Thyroid gland (tissue), 4 donors: ENCODE results near the gene RIMBP2. TPM values are rescaled to one million over a fixed set of nuclear protein-coding genes. Genes with fewer than 3 reads are reported as not detected.

Experiments
- DNase-seq, 2 donors: peaks; one replicate each; pipeline ENCODE4 v3.0.0-alpha.2; 2019
- H3K27ac ChIP-seq, 3 donors: fragments of 200-600 bp; sonication (generic); 1 replicate in 2 of 3; 2 replicates in 1 of 3; pipeline ENCODE4 v1.5.1; 2016 to 2019; ENCODE audit warnings: mild to moderate bottlenecking in 1 of 3, moderate library complexity in 1 of 3
- H3K27me3 ChIP-seq: fragments of 200-600 bp; sonication (generic); one replicate; pipeline ENCODE4 v1.5.1; 2019
- H3K36me3 ChIP-seq, 2 donors: fragments of 200-600 bp; sonication (generic); one replicate each; pipeline ENCODE4 v1.5.1; 2016 to 2019
- H3K4me1 ChIP-seq, 2 donors: fragments of 200-600 bp; sonication (generic); one replicate each; pipeline ENCODE4 v1.5.1; 2017 to 2019
- H3K4me3 ChIP-seq, 3 donors: fragments of 200-600 bp; sonication (generic); replicated peaks in 1 of 3; 1 replicate in 2 of 3; 2 replicates in 1 of 3; pipeline ENCODE4 v1.5.1; 2016; ENCODE audit warnings: mild to moderate bottlenecking in 1 of 3
- H3K9me3 ChIP-seq: fragments of 200-600 bp; sonication (generic); one replicate; pipeline ENCODE4 v1.5.1; 2017
- CTCF ChIP-seq, 6 experiments: fragments of 200-600 bp in 3 of 6; fragments of 450-650 bp in 3 of 6; sonication (generic) in 3 of 6; IDR thresholded peaks; one replicate each; pipeline ENCODE4 v1.5.1; 2016 to 2019; ENCODE audit warnings: antibody characterized with exemption in 6 of 6, mild to moderate bottlenecking in 2 of 6, inconsistent platforms in 1 of 6, moderate library complexity in 1 of 6
- POLR2A ChIP-seq, 2 donors: fragments of 450-650 bp; IDR thresholded peaks; one replicate each; pipeline ENCODE4 v1.6.1; 2017; ENCODE audit warnings: antibody characterized with exemption in 2 of 2, mild to moderate bottlenecking in 2 of 2, moderate library complexity in 1 of 2
- WGBS, 2 donors: methylation state at CpG; one replicate each; pipeline ENCODE4 v1.1.5; 2017; 5-methylcytosine and 5-hydroxymethylcytosine counted together
- intact Hi-C: fragments of 100-400 bp; cut with DNase I; formaldehyde crosslinking; loops from one replicate; pipeline ENCODE4 v1.15.1; 2023
- total RNA-seq, 4 donors: library from RNA; depleted of rRNA; stranded (reverse); fragments of >200 nt; gene quantifications; one replicate each; pipeline ENCODE4 v1.2.3, GENCODE V29; 2016

Gene RIMBP2
- total RNA-seq, 4 donors from 2014 or later: 0.11 to 2.2 (median 0.63) TPM

- DNase-seq: no peak
- Histone ChIP-seq H3K9me3 (no peaks in the 10 kb centered on the region), H3K27me3 (no peaks in the 10 kb centered on the region), H3K36me3 (no peaks in the 10 kb centered on the region), H3K4me3 (no peak overlapping the region), H3K4me1 (no peaks in the 10 kb centered on the region), H3K27ac (no peak overlapping the region)
- TF ChIP-seq CTCF (IDR thresholded peaks at IDR 0.05) (no peak), POLR2A (IDR thresholded peaks at IDR 0.05) (no peak)
- intact Hi-C loops: no loop called here
- 81 to 82% methylated on average over 17 of the region's 17 CpGs for WGBS, 2 donors
Measured at GRCh38 chr12:130545475-130545874, 170.6 kb downstream of the RIMBP2 start.

- TF ChIP-seq CTCF (IDR thresholded peaks at IDR 0.05): no peak
- TF ChIP-seq POLR2A (IDR thresholded peaks at IDR 0.05): no peak
- intact Hi-C loops: no loop called here
- Histone ChIP-seq H3K27ac (no peak overlapping the region), H3K4me1 (no peaks in the 10 kb centered on the region), H3K9me3 (no peaks in the 10 kb centered on the region), H3K27me3 (no peaks in the 10 kb centered on the region), H3K4me3 (no peak overlapping the region), H3K36me3 (no peaks in the 10 kb centered on the region)
- DNase-seq: no peak
- 86 to 88% methylated on average over 6 of the region's 6 CpGs for WGBS, 2 donors
Measured at GRCh38 chr12:130540376-130540775, 175.7 kb downstream of the RIMBP2 start.

GRCh38 chr12:130538343-130539095 lies 177.6 kb downstream of the RIMBP2 start:
- H3K4me3 ChIP-seq: no peak overlapping the region
- intact Hi-C loops: no loop called here
- no peaks in the 10 kb centered on the region for H3K36me3 ChIP-seq
- DNase-seq: no peak
- WGBS, 2 donors: 73 to 82% methylated on average over 16 to 17 of the region's 17 CpGs
- H3K27me3 ChIP-seq: no peaks in the 10 kb centered on the region
- no peak for TF ChIP-seq POLR2A (IDR thresholded peaks at IDR 0.05)
- no peak for TF ChIP-seq CTCF (IDR thresholded peaks at IDR 0.05)
- no peaks in the 10 kb centered on the region for H3K9me3 ChIP-seq
- H3K4me1 ChIP-seq: no peaks in the 10 kb centered on the region
- H3K27ac ChIP-seq: no peak overlapping the region

- DNase-seq: no peak
- no peaks in the 10 kb centered on the region for H3K9me3 ChIP-seq
- no peaks in the 10 kb centered on the region for H3K4me1 ChIP-seq
- TF ChIP-seq CTCF (IDR thresholded peaks at IDR 0.05) (no peak), POLR2A (IDR thresholded peaks at IDR 0.05) (no peak)
- H3K27ac ChIP-seq: no peak overlapping the region
- no peak overlapping the region for H3K4me3 ChIP-seq
- no peaks in the 10 kb centered on the region for H3K27me3 ChIP-seq
- no peaks in the 10 kb centered on the region for H3K36me3 ChIP-seq
- intact Hi-C loops: no loop called here
- 84 to 94% methylated on average over 3 of the region's 3 CpGs for WGBS, 2 donors
Measured at GRCh38 chr12:130537655-130538054, 178.4 kb downstream of the RIMBP2 start.

GRCh38 chr12:130537051-130537450 lies 179.0 kb downstream of the RIMBP2 start:
- intact Hi-C loops: no loop called here
- Histone ChIP-seq H3K4me1 (no peaks in the 10 kb centered on the region), H3K36me3 (no peaks in the 10 kb centered on the region), H3K9me3 (no peaks in the 10 kb centered on the region), H3K27ac (no peak overlapping the region), H3K27me3 (no peaks in the 10 kb centered on the region), H3K4me3 (no peak overlapping the region)
- no peak for DNase-seq
- TF ChIP-seq CTCF (IDR thresholded peaks at IDR 0.05) (no peak), POLR2A (IDR thresholded peaks at IDR 0.05) (no peak)
- WGBS, 2 donors: 79 to 83% methylated on average over 6 of the region's 6 CpGs
